CD4-positive, alpha-beta memory T cell (primary cell): ENCODE results near the gene METTL15. TPM values are rescaled to one million over a fixed set of nuclear protein-coding genes. Genes with fewer than 3 reads are reported as not detected.
"Not testable (repeated sequence)": the region's sequence is repeated elsewhere in the genome, so short reads cannot be mapped to it uniquely, and the experiment has no call there.

Source experiments
- CTCF ChIA-PET: fragments of 350-600 bp; sonication (Branson Sonifier 250); formaldehyde crosslinking; loops from one replicate; lab custom pipeline; 2021; ENCODE audit warnings: inconsistent platforms; ENCODE audit not compliant: partially characterized antibody; lab: Charles Lee
- POLR2A ChIA-PET: fragments of 350-600 bp; sonication (Branson Sonifier 250); formaldehyde crosslinking; loops from one replicate; lab custom pipeline; 2021; ENCODE audit not compliant: partially characterized antibody; lab: Charles Lee
- DNase-seq, 5 donors: peaks; one replicate each; pipeline versions ENCODE4 v3.0.0 to v3.0.0-alpha.2; 2020 to 2022; ENCODE audit warnings: mixed read lengths in 1 of 5
- H3K27ac ChIP-seq: one replicate; pipeline ENCODE4 v1.7.0; 2013; ENCODE audit warnings: low read depth, low read length
- H3K27me3 ChIP-seq: 2 replicates; pipeline ENCODE4 v1.7.0; 2013; ENCODE audit warnings: mild to moderate bottlenecking, low read length, moderate library complexity; ENCODE audit not compliant: insufficient read depth
- H3K36me3 ChIP-seq: 2 replicates; pipeline ENCODE4 v1.7.0; 2013; ENCODE audit warnings: mild to moderate bottlenecking, low read length, moderate library complexity; ENCODE audit not compliant: insufficient read depth
- H3K4me1 ChIP-seq: 2 replicates; pipeline ENCODE4 v1.7.0; 2013; ENCODE audit warnings: mild to moderate bottlenecking, low read length, moderate library complexity; ENCODE audit not compliant: insufficient read depth
- H3K4me3 ChIP-seq, 2 donors: one replicate each; pipeline ENCODE4 v1.7.0; 2013; ENCODE audit warnings: low read length in 2 of 2, mild to moderate bottlenecking in 1 of 2
- H3K9me3 ChIP-seq, 2 donors: one replicate each; pipeline ENCODE4 v1.7.0; 2013; ENCODE audit warnings: low read length in 2 of 2, control low read depth in 1 of 2; ENCODE audit not compliant: control insufficient read depth in 1 of 2
- H3K27ac Mint-ChIP-seq, 7 donors: one replicate each; pipeline ENCODE4 v1.8.0; 2020 to 2021; ENCODE audit warnings: mixed read lengths in 7 of 7, mild to moderate bottlenecking in 6 of 7, inconsistent platforms in 3 of 7, moderate library complexity in 3 of 7
- H3K27me3 Mint-ChIP-seq, 2 donors: one replicate each; pipeline ENCODE4 v1.8.0; 2020 to 2021; ENCODE audit warnings: mixed read lengths in 2 of 2
- H3K36me3 Mint-ChIP-seq, 2 donors: one replicate each; pipeline ENCODE4 v1.8.0; 2020 to 2021; ENCODE audit warnings: mixed read lengths in 2 of 2, inconsistent platforms in 1 of 2, mild to moderate bottlenecking in 1 of 2
- H3K4me1 Mint-ChIP-seq, 4 donors: one replicate each; pipeline ENCODE4 v1.8.0; 2020 to 2021; ENCODE audit warnings: mixed read lengths in 4 of 4, mild to moderate bottlenecking in 1 of 4
- H3K4me3 Mint-ChIP-seq, 8 donors: one replicate each; pipeline ENCODE4 v1.8.0; 2020 to 2021; ENCODE audit warnings: mixed read lengths in 8 of 8, mild to moderate bottlenecking in 7 of 8, moderate library complexity in 6 of 8, inconsistent platforms in 3 of 8
- H3K9me3 Mint-ChIP-seq, 8 donors: one replicate each; pipeline ENCODE4 v1.8.0; 2020 to 2021; ENCODE audit warnings: mixed read lengths in 8 of 8, mild to moderate bottlenecking in 5 of 8, inconsistent platforms in 3 of 8, moderate library complexity in 1 of 8
- intact Hi-C: fragments of 100-400 bp; cut with micrococcal nuclease; formaldehyde crosslinking; loops from one replicate; pipeline ENCODE4 v1.15.1; 2023
- polyA plus RNA-seq, 2 donors: library from polyadenylated mRNA; unstranded; fragments of 300-500 nt; fragmentation: Illumina TruSeq; gene quantifications; one replicate each; pipeline ENCODE4 v1.2.3, GENCODE V29; 2021
- total RNA-seq, 2 experiments: library from RNA; stranded (reverse); gene quantifications; one replicate each; pipeline ENCODE4 v1.2.3, GENCODE V29; 2021

METTL15 gene
- total and polyA plus RNA-seq, 4 experiments from 2014 or later, result 6.6 to 14.0 (median 9.5) TPM

DNA sequence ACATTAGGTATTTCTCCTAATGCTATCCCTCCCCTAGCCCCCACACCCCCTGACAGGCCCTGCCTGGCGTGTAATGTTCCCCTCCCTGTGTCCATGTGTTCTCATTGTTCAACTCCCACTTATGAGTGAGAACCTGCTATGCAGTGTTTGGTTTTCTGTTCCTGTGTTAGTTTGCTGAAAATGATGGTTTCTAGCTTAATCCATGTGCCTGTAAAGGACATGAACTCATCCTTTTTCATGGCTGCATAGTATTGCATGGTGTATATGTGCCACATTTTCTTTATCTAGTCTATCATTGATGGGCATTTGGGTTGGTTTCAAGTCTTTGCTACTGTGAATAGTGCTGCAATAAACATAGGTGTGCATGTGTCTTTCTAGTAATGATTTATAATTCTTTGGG lies 21.0 kb upstream of the METTL15 start:
- POLR2A ChIA-PET, H3K27ac ChIP-seq, H3K27me3 ChIP-seq, H3K9me3 Mint-ChIP-seq, H3K4me1 Mint-ChIP-seq, H3K27ac Mint-ChIP-seq, H3K36me3 Mint-ChIP-seq, intact Hi-C loops, DNase-seq, H3K9me3 ChIP-seq, H3K4me1 ChIP-seq, H3K4me3 ChIP-seq, H3K36me3 ChIP-seq, CTCF ChIA-PET, H3K27me3 Mint-ChIP-seq, H3K4me3 Mint-ChIP-seq: not testable (repeated sequence)

DNA sequence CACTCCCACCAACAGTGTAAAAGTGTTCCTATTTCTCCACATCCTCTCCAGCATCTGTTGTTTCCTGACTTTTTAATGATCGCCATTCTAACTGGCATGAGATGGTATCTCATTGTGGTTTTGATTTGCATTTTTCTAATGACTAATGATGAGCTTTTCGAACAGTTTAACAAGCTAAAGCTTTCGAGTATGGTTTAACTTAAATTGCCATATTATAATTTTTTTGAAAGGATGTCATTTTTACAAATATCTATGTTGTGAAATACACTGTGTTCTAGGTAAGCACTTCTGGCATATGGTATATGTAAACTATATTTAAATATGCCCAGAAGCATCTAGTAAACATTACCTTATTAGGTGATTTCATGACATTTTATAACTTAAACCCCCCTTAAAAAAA lies 20.5 kb upstream of the METTL15 start:
- H3K9me3 Mint-ChIP-seq, H3K36me3 ChIP-seq, H3K27ac ChIP-seq, H3K27me3 ChIP-seq, H3K4me3 Mint-ChIP-seq, CTCF ChIA-PET, intact Hi-C loops, POLR2A ChIA-PET, H3K4me1 ChIP-seq, H3K36me3 Mint-ChIP-seq, H3K9me3 ChIP-seq, H3K27me3 Mint-ChIP-seq, DNase-seq, H3K4me3 ChIP-seq, H3K27ac Mint-ChIP-seq, H3K4me1 Mint-ChIP-seq: not testable (repeated sequence)

DNA sequence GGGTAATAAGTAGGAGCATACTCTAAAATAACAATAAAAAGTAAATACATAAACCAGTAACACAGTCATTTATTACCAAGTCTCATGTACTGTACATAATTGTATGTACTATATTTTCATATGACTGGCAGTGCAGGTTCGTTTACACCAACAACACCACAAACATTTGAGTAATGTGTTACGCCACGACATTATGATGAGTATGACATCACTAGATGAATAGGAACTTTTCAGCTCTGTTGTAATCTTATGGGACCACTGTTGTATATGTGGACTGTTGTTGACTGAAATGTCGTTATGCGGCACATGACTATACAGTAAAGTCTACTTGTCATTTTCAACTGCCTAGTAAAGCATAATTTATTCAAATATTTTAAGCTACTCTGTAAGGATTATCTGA lies 18.8 kb upstream of the METTL15 start:
- no peak overlapping the region for H3K27ac Mint-ChIP-seq
- Histone ChIP-seq H3K9me3 (no peaks in the 10 kb centered on the region), H3K27me3 (no peaks in the 10 kb centered on the region), H3K4me1 (no peaks in the 10 kb centered on the region), H3K27ac (no peak overlapping the region), H3K4me3 (no peak overlapping the region), H3K36me3 (no peaks in the 10 kb centered on the region)
- no peaks in the 10 kb centered on the region for H3K9me3 Mint-ChIP-seq
- no peak overlapping the region for H3K4me3 Mint-ChIP-seq
- no peak for DNase-seq
- no peaks in the 10 kb centered on the region for H3K27me3 Mint-ChIP-seq
- no peaks in the 10 kb centered on the region for H3K36me3 Mint-ChIP-seq
- intact Hi-C loops, result no loop called here
- H3K4me1 Mint-ChIP-seq, result no peaks in the 10 kb centered on the region
- CTCF ChIA-PET, result no interaction called here
- POLR2A ChIA-PET, result no interaction called here

DNA sequence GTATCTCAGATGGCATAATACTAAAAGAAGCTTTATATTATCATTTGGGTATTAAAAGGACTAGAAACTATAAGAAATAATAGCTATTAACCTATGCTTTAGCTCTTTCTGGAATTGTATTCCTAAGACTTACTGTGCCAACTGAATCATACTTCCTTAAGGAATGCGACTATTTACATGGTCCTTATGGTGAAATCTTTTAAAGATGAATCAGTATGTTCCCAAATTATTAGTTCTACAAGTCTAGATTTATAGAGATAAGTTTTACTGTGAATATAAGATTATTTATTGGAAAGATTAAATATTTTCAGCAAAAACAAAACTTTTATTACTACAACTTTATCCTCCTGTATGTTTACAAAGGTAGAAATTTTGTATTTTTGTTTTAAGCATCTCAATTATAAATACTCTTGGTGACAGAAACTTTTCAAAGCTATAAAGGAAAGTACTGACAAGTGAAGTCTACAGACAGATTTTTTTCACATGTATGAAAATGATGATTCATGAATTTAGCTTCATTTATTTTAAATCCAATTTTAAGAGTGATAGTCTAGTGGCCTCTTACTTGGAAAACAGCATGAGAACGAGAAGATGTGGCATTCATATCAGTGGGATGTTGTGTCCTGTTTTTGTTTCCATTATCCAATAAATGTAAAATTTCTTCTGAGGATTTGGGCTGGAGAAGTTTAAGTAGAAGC lies 18.0 kb upstream of the METTL15 start:
- DNase-seq, result no peak
- Mint-ChIP-seq H3K36me3 (no peaks in the 10 kb centered on the region), H3K27ac (no peak overlapping the region), H3K4me1 (peaks cover 0 to 2% (median under 1%) of the 10 kb centered on the region in 4 donors), H3K9me3 (no peaks in the 10 kb centered on the region), H3K4me3 (no peak overlapping the region), H3K27me3 (no peaks in the 10 kb centered on the region)
- intact Hi-C loops, result no loop called here
- ChIA-PET CTCF (no interaction called here), POLR2A (no interaction called here)
- Histone ChIP-seq H3K4me3 (no peak overlapping the region), H3K4me1 (no peaks in the 10 kb centered on the region), H3K36me3 (no peaks in the 10 kb centered on the region), H3K9me3 (no peaks in the 10 kb centered on the region), H3K27me3 (no peaks in the 10 kb centered on the region), H3K27ac (no peak overlapping the region)

DNA sequence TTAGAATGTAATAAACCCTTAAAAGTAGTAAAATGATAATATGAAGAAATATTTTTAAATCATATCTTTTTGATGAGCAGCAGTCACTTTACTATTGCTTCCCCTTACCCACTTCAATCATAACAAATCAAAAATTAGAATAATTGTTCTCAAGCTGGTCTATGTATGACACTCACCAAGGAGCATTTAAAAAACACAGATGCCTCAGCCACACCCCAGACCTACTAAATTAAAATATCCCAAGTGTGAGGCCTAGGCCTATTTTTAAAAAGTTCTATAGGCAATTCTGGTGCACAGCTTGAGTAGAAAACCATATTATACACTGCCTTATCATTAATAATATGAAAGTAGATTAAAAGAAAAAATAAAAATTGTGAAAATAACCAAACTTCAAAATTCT lies 15.4 kb upstream of the METTL15 start:
- H3K27me3 Mint-ChIP-seq, result no peaks in the 10 kb centered on the region
- no peaks in the 10 kb centered on the region for H3K9me3 Mint-ChIP-seq
- no peak overlapping the region for H3K4me3 Mint-ChIP-seq
- H3K27ac ChIP-seq, result no peak overlapping the region
- no peaks in the 10 kb centered on the region for H3K9me3 ChIP-seq
- no peak for DNase-seq
- intact Hi-C loops, result no loop called here
- H3K4me3 ChIP-seq, result no peak overlapping the region
- no peaks in the 10 kb centered on the region for H3K36me3 Mint-ChIP-seq
- H3K27me3 ChIP-seq, result no peaks in the 10 kb centered on the region
- CTCF ChIA-PET, result no interaction called here
- no peak overlapping the region for H3K27ac Mint-ChIP-seq
- POLR2A ChIA-PET, result interaction anchor here (0.7 kb wide), 1 partner anchor 22 kb away, joined by 3 read pairs; no protein-coding TSS in a partner anchor
- no peaks in the 10 kb centered on the region for H3K4me1 ChIP-seq
- no peaks in the 10 kb centered on the region for H3K36me3 ChIP-seq
- H3K4me1 Mint-ChIP-seq, result peaks cover 0 to 4% (median 2%) of the 10 kb centered on the region in 4 donors

DNA sequence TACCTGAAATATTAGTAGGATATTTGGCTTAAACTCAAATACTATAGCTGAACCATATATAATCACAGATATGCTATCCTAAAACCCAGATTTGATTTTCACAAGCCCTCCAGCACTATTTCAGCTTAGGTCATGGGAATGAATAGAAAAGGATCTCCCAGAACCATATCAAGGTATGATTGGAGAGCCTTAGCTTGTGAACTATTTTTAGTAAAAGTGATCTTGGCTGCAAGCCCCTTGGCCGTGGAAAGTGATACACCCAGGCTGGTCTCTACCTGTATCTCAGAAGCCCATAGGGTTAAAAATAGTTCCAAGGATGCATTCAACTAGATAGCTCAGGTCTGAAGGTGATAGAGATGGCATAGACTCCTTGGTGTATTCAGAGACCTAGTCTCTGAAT lies 9.9 kb upstream of the METTL15 start:
- Mint-ChIP-seq H3K27me3 (no peaks in the 10 kb centered on the region), H3K9me3 (no peaks in the 10 kb centered on the region), H3K27ac (no peak overlapping the region), H3K36me3 (no peaks in the 10 kb centered on the region), H3K4me1 (peaks cover 3 to 10% (median 7%) of the 10 kb centered on the region in 4 donors), H3K4me3 (no peak overlapping the region)
- no peaks in the 10 kb centered on the region for H3K9me3 ChIP-seq
- no peak overlapping the region for H3K4me3 ChIP-seq
- ChIA-PET POLR2A (no interaction called here), CTCF (no interaction called here)
- no peak for DNase-seq
- no peak overlapping the region for H3K27ac ChIP-seq
- H3K4me1 ChIP-seq, result peaks cover 3% of the 10 kb centered on the region
- H3K27me3 ChIP-seq, result no peaks in the 10 kb centered on the region
- intact Hi-C loops, result no loop called here
- H3K36me3 ChIP-seq, result no peaks in the 10 kb centered on the region

DNA sequence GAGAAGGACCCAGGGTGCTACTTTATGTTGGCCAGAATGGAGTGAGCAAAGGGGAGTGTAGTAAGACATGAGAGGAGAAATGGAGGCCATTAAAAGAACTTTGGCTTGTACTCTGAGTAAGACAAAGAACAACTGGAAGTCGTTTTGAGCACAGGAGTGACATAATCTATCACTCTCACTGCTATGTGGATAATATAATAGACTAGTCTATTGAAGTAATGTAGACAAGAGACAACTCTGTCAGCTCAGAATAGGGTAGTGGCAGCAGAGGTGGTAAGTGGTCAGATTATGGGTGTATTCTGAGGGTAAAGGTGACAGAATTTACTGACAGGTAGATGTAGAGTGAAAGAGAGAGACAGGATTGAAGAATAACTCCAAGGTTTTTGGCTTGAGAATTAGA lies 8.5 kb upstream of the METTL15 start:
- Mint-ChIP-seq H3K27me3 (no peaks in the 10 kb centered on the region), H3K27ac (peak overlapping the region in 4 of 7 donors; percentile 5 to 37 (median 21)), H3K36me3 (no peaks in the 10 kb centered on the region), H3K9me3 (no peaks in the 10 kb centered on the region), H3K4me1 (peaks cover 3 to 14% (median 9%) of the 10 kb centered on the region in 4 donors), H3K4me3 (peak overlapping the region in 1 of 8 donors; percentile 11)
- no peaks in the 10 kb centered on the region for H3K36me3 ChIP-seq
- peaks cover 10% of the 10 kb centered on the region for H3K4me1 ChIP-seq
- no peak overlapping the region for H3K27ac ChIP-seq
- ChIA-PET CTCF (no interaction called here), POLR2A (no interaction called here)
- intact Hi-C loops, result no loop called here
- H3K9me3 ChIP-seq, result no peaks in the 10 kb centered on the region
- H3K4me3 ChIP-seq, result no peak overlapping the region
- no peaks in the 10 kb centered on the region for H3K27me3 ChIP-seq
- DNase-seq, result no peak
